Ascending aorta (tissue), 2 donors: ENCODE results near the gene CLEC12A. TPM values are rescaled to one million over a fixed set of nuclear protein-coding genes. Genes with fewer than 3 reads are reported as not detected.
"Not testable (repeated sequence)": the region's sequence is repeated elsewhere in the genome, so short reads cannot be mapped to it uniquely, and the experiment has no call there.

Source experiments
- DNase-seq, 2 donors: peaks; one replicate each; pipeline ENCODE4 v3.0.0-alpha.2; 2019; ENCODE audit warnings: low spot score in 2 of 2
- H3K27ac ChIP-seq, 2 donors: fragments of 200-600 bp; sonication (generic); one replicate each; pipeline ENCODE4 v1.5.1; 2016 to 2017; ENCODE audit warnings: mild to moderate bottlenecking in 1 of 2
- H3K27me3 ChIP-seq: fragments of 200-600 bp; sonication (generic); one replicate; pipeline ENCODE4 v1.5.1; 2017
- H3K36me3 ChIP-seq, 2 donors: fragments of 200-600 bp; sonication (generic); one replicate each; pipeline ENCODE4 v1.5.1; 2016
- H3K4me1 ChIP-seq, 2 donors: fragments of 200-600 bp; sonication (generic); one replicate each; pipeline ENCODE4 v1.5.1; 2016 to 2017; ENCODE audit warnings: mild to moderate bottlenecking in 1 of 2
- H3K4me3 ChIP-seq, 2 donors: fragments of 200-600 bp; sonication (generic); one replicate each; pipeline ENCODE4 v1.5.1; 2016 to 2017; ENCODE audit warnings: mild to moderate bottlenecking in 1 of 2
- H3K9me3 ChIP-seq, 2 donors: fragments of 200-600 bp; sonication (generic); one replicate each; pipeline ENCODE4 v1.5.1; 2016
- CTCF ChIP-seq, 3 experiments: fragments of 200-600 bp in 2 of 3; fragments of 450-650 bp in 1 of 3; sonication (generic) in 2 of 3; IDR thresholded peaks; one replicate each; pipeline ENCODE4 v1.5.1; 2016 to 2019; ENCODE audit warnings: antibody characterized with exemption in 3 of 3, mild to moderate bottlenecking in 1 of 3, moderate library complexity in 1 of 3
- intact Hi-C: fragments of 100-400 bp; cut with DNase I; formaldehyde crosslinking; loops from one replicate; pipeline ENCODE4 v1.15.1; 2023
- total RNA-seq: library from RNA; depleted of rRNA; stranded (reverse); fragments of >200 nt; gene quantifications from one replicate; pipeline ENCODE4 v1.1.0, GENCODE V29; 2016

The CLEC12A gene
- total RNA-seq, 1 donor from 2014 or later = not detected

GRCh38 chr12:10015450-10015849, 44.2 kb downstream of the CLEC12A start:
- Histone ChIP-seq H3K36me3 (no peaks in the 10 kb centered on the region), H3K27ac (no peak overlapping the region), H3K27me3 (no peaks in the 10 kb centered on the region), H3K4me1 (no peaks in the 10 kb centered on the region), H3K4me3 (no peak overlapping the region), H3K9me3 (no peaks in the 10 kb centered on the region)
- intact Hi-C loops = no loop called here
- no peak for DNase-seq
- no peak for TF ChIP-seq CTCF (IDR thresholded peaks at IDR 0.05)

- Histone ChIP-seq H3K4me3 (no peak overlapping the region), H3K9me3 (no peaks in the 10 kb centered on the region), H3K4me1 (no peaks in the 10 kb centered on the region), H3K27ac (no peak overlapping the region), H3K27me3 (no peaks in the 10 kb centered on the region), H3K36me3 (no peaks in the 10 kb centered on the region)
- intact Hi-C loops = no loop called here
- no peak for DNase-seq
- no peak for TF ChIP-seq CTCF (IDR thresholded peaks at IDR 0.05)
Observed at GRCh38 chr12:10016881-10017280, 45.7 kb downstream of the CLEC12A start.

- DNase-seq = no peak
- Histone ChIP-seq H3K4me3 (no peak overlapping the region), H3K27me3 (no peaks in the 10 kb centered on the region), H3K36me3 (no peaks in the 10 kb centered on the region), H3K27ac (no peak overlapping the region), H3K4me1 (no peaks in the 10 kb centered on the region), H3K9me3 (no peaks in the 10 kb centered on the region)
- intact Hi-C loops = no loop called here
- TF ChIP-seq CTCF (IDR thresholded peaks at IDR 0.05) = no peak
Observed at GRCh38 chr12:10018386-10018785, 47.2 kb downstream of the CLEC12A start.

GRCh38 chr12:10021342-10021741, 50.1 kb downstream of the CLEC12A start:
- no peak overlapping the region for H3K27ac ChIP-seq
- no peaks in the 10 kb centered on the region for H3K4me1 ChIP-seq
- H3K36me3 ChIP-seq = no peaks in the 10 kb centered on the region
- intact Hi-C loops = no loop called here
- no peak overlapping the region for H3K4me3 ChIP-seq
- no peak for DNase-seq
- H3K27me3 ChIP-seq = no peaks in the 10 kb centered on the region
- H3K9me3 ChIP-seq = no peaks in the 10 kb centered on the region
- no peak for TF ChIP-seq CTCF (IDR thresholded peaks at IDR 0.05)

- no peaks in the 10 kb centered on the region for H3K27me3 ChIP-seq
- no peaks in the 10 kb centered on the region for H3K9me3 ChIP-seq
- no peaks in the 10 kb centered on the region for H3K4me1 ChIP-seq
- no peak for TF ChIP-seq CTCF (IDR thresholded peaks at IDR 0.05)
- DNase-seq = no peak
- intact Hi-C loops = no loop called here
- H3K4me3 ChIP-seq = no peak overlapping the region
- no peak overlapping the region for H3K27ac ChIP-seq
- no peaks in the 10 kb centered on the region for H3K36me3 ChIP-seq
Observed at GRCh38 chr12:10025236-10025635, 54.0 kb downstream of the CLEC12A start.

- H3K36me3 ChIP-seq, H3K9me3 ChIP-seq, H3K27me3 ChIP-seq, DNase-seq, H3K27ac ChIP-seq, intact Hi-C loops, H3K4me1 ChIP-seq, H3K4me3 ChIP-seq: not testable (repeated sequence)
Observed at GRCh38 chr12:10026666-10027065, 55.5 kb downstream of the CLEC12A start.
